ENCODE results near the gene PIP5K1A.

The PIP5K1A gene

DNA sequence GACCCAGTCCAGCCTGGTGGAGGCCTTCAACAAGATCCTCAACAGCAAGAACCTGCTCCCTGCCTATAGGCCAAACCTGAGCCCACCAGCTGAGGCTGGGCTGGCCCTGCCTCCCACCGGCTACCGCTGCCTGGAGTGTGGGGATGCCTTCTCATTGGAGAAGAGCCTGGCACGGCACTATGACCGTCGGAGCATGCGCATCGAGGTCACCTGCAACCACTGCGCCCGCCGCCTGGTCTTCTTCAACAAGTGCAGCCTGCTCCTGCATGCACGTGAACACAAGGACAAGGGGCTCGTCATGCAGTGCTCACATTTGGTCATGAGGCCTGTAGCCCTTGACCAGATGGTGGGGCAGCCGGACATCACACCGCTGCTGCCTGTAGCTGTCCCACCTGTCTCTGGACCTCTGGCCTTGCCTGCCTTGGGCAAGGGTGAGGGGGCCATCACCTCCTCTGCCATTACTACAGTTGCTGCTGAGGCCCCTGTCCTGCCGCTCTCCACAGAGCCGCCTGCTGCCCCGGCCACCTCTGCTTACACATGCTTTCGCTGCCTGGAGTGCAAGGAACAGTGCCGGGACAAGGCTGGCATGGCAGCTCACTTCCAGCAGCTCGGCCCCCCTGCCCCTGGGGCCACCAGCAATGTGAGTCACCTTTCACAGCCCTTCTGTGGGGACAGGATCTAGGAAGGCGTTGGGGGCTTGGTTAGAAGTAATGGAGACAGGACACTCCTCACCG lies 89.6 kb downstream of the PIP5K1A start:
- no peak overlapping the region for H3K27ac ChIP-seq

DNA sequence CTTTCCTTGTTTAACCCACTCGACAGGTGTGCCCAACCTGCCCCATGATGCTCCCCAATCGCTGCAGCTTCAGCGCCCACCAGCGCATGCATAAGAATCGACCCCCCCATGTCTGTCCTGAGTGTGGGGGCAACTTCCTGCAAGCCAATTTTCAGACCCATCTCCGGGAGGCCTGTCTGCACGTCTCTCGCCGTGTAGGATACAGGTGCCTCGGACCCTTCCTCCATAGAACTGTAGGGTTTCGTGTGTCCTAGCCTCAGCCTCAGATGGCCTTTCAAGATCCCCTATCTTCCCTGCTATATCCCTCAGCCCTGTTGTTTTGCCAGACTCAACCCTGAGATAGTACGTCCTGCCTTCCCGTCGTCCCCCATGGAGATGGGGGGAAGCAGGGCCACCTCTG lies 90.2 kb downstream of the PIP5K1A start:
- H3K4me3 ChIP-seq, result no peak overlapping the region
- no peaks in the 10 kb centered on the region for H3K9me3 ChIP-seq (ENCODE audit: low read depth, low read length)
- DNase-seq (ENCODE audit: low read depth, low spot score), result no peak
- H3K27ac ChIP-seq, result no peak overlapping the region; the same call in 1 of the 2 replicates
- H3K9ac ChIP-seq (ENCODE audit: insufficient read length), result no peak overlapping the region
- H3K36me3 ChIP-seq (ENCODE audit: insufficient read depth, low read length), result peaks cover 51% of the 10 kb centered on the region; the same call in 1 of the 2 replicates
- TF ChIP-seq POLR2AphosphoS5 (IDR thresholded peaks at IDR 0.05; ENCODE audit: borderline replicate concordance, low read depth, low read length), result no peak
- TF ChIP-seq FOXP2 (optimal IDR thresholded peaks at IDR 0.05; ENCODE audit: control extremely low read depth, extremely low read length, insufficient read depth), result no peak
- no peak for TF ChIP-seq EZH2 (IDR thresholded peaks at IDR 0.05)

More for the DNA sequence above, 89.6 kb downstream of the PIP5K1A start:
- Histone ChIP-seq H3K4me3 (no peak overlapping the region), H3K36me3 (ENCODE audit: insufficient read depth, low read length) (peaks cover 45% of the 10 kb centered on the region; the same call in 1 of the 2 replicates), H3K9me3 (ENCODE audit: low read depth, low read length) (no peaks in the 10 kb centered on the region), H3K9ac (ENCODE audit: insufficient read length) (no peak overlapping the region)
- no peak for DNase-seq (ENCODE audit: low read depth, low spot score)
- TF ChIP-seq FOXP2 (optimal IDR thresholded peaks at IDR 0.05; ENCODE audit: control extremely low read depth, extremely low read length, insufficient read depth), result no peak
- no peak for TF ChIP-seq EZH2 (IDR thresholded peaks at IDR 0.05)
- TF ChIP-seq POLR2AphosphoS5 (IDR thresholded peaks at IDR 0.05; ENCODE audit: borderline replicate concordance, low read depth, low read length), result no peak

DNA sequence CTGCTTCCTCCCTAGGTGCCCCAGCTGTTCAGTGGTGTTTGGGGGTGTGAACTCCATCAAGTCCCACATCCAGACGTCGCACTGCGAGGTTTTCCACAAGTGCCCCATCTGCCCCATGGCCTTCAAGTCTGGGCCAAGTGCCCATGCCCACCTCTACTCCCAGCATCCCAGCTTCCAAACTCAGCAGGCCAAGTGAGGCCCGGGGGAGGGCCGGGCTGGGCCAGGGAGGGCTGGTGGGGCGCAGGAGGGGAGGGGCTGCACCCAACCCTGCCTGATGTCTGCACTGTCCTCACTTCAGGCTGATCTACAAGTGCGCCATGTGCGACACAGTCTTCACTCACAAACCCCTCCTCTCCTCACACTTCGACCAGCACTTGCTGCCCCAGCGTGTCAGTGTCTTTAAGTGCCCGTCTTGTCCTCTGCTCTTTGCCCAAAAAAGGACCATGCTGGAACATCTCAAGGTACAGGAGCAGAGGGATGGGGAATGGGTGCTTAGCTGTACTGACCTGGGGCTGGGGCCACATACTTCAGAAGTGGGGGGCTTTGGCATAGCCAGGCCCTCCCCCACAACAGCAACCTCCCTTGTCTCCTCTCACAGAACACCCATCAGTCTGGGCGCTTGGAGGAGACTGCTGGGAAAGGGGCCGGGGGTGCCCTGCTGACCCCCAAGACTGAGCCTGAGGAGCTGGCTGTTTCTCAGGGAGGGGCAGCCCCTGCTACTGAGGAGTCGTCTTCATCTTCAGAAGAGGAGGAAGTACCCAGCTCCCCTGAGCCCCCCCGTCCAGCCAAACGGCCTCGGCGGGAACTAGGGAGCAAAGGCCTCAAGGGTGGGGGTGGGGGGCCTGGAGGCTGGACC lies 91.0 kb downstream of the PIP5K1A start:
- Histone ChIP-seq H3K27ac (no peak overlapping the region; the same call in 1 of the 2 replicates), H3K9ac (ENCODE audit: insufficient read length) (no peak overlapping the region), H3K4me3 (no peak overlapping the region), H3K36me3 (ENCODE audit: insufficient read depth, low read length) (peaks cover 59% of the 10 kb centered on the region; the same call in 1 of the 2 replicates), H3K9me3 (ENCODE audit: low read depth, low read length) (no peaks in the 10 kb centered on the region)
- DNase-seq (ENCODE audit: low read depth, low spot score), result no peak
- no peak for TF ChIP-seq EZH2 (IDR thresholded peaks at IDR 0.05)
- TF ChIP-seq FOXP2 (optimal IDR thresholded peaks at IDR 0.05; ENCODE audit: control extremely low read depth, extremely low read length, insufficient read depth), result no peak
- TF ChIP-seq POLR2AphosphoS5 (IDR thresholded peaks at IDR 0.05; ENCODE audit: borderline replicate concordance, low read depth, low read length), result no peak

DNA sequence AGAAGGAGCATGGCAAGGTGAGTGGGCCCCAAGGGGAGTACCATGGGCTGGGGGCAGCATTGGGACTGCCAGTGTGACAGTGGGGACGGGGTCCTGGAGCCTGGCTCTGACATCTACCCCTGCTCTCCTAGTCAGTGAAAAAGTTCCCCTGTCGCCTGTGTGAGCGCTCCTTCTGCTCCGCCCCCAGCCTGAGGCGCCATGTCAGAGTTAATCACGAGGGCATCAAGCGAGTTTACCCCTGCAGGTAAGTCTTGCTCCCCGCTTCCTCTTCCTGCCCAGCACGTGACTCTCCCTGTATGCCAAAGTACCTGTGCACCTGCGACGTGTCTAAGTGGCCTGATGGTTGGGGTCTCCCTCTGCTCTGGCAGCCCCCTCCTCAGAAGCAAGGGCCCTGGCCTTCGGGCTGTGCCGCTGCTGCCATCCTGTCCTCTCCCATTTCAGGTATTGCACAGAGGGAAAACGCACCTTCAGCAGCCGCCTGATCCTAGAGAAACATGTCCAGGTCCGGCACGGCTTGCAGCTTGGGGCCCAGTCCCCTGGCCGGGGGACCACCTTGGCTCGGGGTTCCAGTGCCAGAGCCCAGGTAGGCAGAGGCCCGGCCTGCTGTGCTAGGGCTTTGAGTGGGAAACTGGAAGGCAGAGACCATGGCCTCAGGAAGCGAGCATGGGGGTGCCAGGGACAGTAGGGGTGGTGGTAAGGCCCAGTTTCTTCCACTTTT lies 91.8 kb downstream of the PIP5K1A start:
- TF ChIP-seq FOXP2 (optimal IDR thresholded peaks at IDR 0.05; ENCODE audit: control extremely low read depth, extremely low read length, insufficient read depth), result no peak
- TF ChIP-seq POLR2AphosphoS5 (IDR thresholded peaks at IDR 0.05; ENCODE audit: borderline replicate concordance, low read depth, low read length), result 0 out of 2 replicates have a peak, but pooled peaks have one; percentile 4
- Histone ChIP-seq H3K27ac (no peak overlapping the region), H3K9me3 (ENCODE audit: low read depth, low read length) (no peaks in the 10 kb centered on the region), H3K4me3 (no peak overlapping the region), H3K9ac (ENCODE audit: insufficient read length) (no peak overlapping the region), H3K36me3 (ENCODE audit: insufficient read depth, low read length) (peaks cover 64% of the 10 kb centered on the region; the same call in 1 of the 2 replicates)
- no peak for DNase-seq (ENCODE audit: low read depth, low spot score)

DNA sequence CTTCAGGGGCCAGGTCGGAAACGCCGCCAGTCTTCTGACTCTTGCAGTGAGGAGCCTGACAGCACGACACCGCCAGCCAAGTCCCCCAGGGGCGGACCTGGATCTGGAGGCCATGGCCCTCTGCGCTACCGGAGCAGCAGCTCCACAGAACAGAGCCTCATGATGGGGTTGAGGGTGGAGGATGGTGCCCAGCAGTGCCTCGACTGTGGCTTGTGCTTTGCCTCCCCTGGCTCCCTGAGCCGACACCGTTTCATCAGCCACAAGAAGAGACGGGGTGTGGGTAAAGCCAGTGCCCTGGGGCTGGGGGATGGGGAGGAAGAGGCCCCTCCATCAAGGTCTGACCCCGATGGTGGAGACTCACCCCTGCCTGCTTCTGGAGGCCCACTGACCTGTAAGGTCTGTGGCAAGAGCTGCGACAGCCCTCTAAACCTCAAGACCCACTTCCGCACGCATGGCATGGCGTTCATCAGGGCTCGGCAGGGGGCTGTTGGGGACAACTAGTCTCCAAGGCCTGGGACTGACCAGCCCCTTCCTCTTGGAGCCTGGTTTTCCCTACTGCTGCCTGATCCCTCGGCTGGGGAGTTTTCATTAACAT lies 92.5 kb downstream of the PIP5K1A start:
- Histone ChIP-seq H3K27ac (no peak overlapping the region), H3K4me3 (no peak overlapping the region), H3K9ac (ENCODE audit: insufficient read length) (no peak overlapping the region), H3K9me3 (ENCODE audit: low read depth, low read length) (no peaks in the 10 kb centered on the region), H3K36me3 (ENCODE audit: insufficient read depth, low read length) (peaks cover 69% of the 10 kb centered on the region; the same call in 1 of the 2 replicates)
- TF ChIP-seq POLR2AphosphoS5 (IDR thresholded peaks at IDR 0.05; ENCODE audit: borderline replicate concordance, low read depth, low read length) (no peak), EZH2 (IDR thresholded peaks at IDR 0.05) (no peak), FOXP2 (optimal IDR thresholded peaks at IDR 0.05; ENCODE audit: control extremely low read depth, extremely low read length, insufficient read depth) (no peak)
- no peak for DNase-seq (ENCODE audit: low read depth, low spot score)

DNA sequence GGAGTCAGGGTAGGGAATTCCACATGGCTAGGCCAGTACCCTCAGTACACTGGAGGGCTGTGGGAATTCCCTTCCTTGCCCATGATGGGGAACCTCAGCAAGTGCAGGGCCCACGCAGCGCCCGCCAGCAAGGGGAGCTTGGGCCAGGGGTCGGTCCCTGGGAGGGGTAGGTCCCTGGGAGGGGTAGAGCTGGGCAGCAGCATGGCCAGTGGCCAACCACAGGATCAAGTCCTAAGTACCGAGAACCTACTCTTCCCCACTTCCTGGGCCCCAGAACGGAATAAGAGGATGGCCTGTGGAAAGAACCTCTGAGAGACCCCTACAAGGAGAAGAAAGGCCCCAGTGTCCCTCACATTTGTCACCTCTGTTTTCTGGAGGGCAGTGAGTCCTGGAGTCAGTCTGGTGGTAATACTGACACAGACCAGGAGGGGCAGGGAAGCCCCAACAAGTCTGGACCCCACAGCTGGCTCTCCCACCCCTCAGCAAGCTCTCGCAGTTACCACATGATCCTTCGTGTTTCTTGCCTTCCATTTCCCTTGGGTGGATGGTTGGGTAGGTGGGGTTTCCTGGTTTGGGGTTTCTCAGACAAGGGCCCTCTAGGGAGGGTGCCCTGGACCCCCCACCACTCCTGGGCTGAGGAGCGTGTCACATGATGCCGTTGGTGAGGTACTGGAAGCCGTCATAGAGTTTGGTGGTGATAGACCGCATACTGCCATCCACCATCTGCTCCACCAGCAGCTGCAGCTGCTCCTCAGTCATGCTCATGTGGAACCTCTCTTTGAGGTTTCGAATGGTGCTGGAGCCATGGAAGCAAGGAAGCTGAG lies 94.1 kb downstream of the PIP5K1A start:
- DNase-seq (ENCODE audit: low read depth, low spot score), result no peak
- H3K9me3 ChIP-seq (ENCODE audit: low read depth, low read length), result no peaks in the 10 kb centered on the region
- H3K36me3 ChIP-seq (ENCODE audit: insufficient read depth, low read length), result peaks cover 61% of the 10 kb centered on the region; the same call in 1 of the 2 replicates
- no peak overlapping the region for H3K27ac ChIP-seq
- TF ChIP-seq POLR2AphosphoS5 (IDR thresholded peaks at IDR 0.05; ENCODE audit: borderline replicate concordance, low read depth, low read length), result no peak; the same call in 1 of the 2 replicates
- no peak for TF ChIP-seq FOXP2 (optimal IDR thresholded peaks at IDR 0.05; ENCODE audit: control extremely low read depth, extremely low read length, insufficient read depth)
- no peak for TF ChIP-seq EZH2 (IDR thresholded peaks at IDR 0.05)
- H3K4me3 ChIP-seq, result no peak overlapping the region
- no peak overlapping the region for H3K9ac ChIP-seq (ENCODE audit: insufficient read length)

DNA sequence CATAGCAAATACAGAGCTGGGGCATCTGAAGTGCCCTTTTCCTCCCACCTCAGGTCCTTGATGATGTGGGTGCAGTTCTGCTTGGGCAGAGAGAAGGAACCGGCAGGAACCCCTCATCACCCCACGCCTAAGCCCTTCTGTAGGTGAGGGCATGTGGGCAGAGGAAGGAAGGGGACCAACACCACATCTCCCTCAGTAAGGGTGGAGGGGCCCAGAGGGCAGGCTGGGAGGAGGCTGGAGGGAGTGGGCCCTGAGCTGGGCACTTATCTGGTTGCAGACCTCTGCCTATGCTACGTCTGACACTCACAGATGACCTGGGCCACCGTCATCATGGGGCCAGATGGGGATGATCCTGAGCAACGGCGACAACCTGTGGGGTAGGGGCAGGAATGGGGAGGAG lies 94.7 kb downstream of the PIP5K1A start:
- Histone ChIP-seq H3K4me3 (no peak overlapping the region), H3K9me3 (ENCODE audit: low read depth, low read length) (no peaks in the 10 kb centered on the region), H3K27ac (no peak overlapping the region), H3K9ac (ENCODE audit: insufficient read length) (no peak overlapping the region), H3K36me3 (ENCODE audit: insufficient read depth, low read length) (peaks cover 60% of the 10 kb centered on the region; the same call in 1 of the 2 replicates)
- DNase-seq (ENCODE audit: low read depth, low spot score), result no peak
- TF ChIP-seq EZH2 (IDR thresholded peaks at IDR 0.05), result no peak
- no peak for TF ChIP-seq FOXP2 (optimal IDR thresholded peaks at IDR 0.05; ENCODE audit: control extremely low read depth, extremely low read length, insufficient read depth)
- TF ChIP-seq POLR2AphosphoS5 (IDR thresholded peaks at IDR 0.05; ENCODE audit: borderline replicate concordance, low read depth, low read length), result no peak

Data from SK-N-MC (cell line).